ENCODE results near the gene RNF26. TPM values are rescaled to one million over a fixed set of nuclear protein-coding genes. Genes with fewer than 3 reads are reported as not detected.

RNF26 gene
- total and polyA plus RNA-seq, 8 donors: 4.9 to 11.5 (median 8.3) TPM

GRCh38 chr11:119342023-119342300, 7.6 kb downstream of the RNF26 start:
- Histone ChIP-seq H3K9me3 (no peaks in the 10 kb centered on the region), H3K4me3 (no peak overlapping the region), H3K27ac (no peak overlapping the region), H3K27me3 (no peaks in the 10 kb centered on the region), H3K4me1 (peaks cover 4 to 16% (median 8%) of the 10 kb centered on the region in 3 donors), H3K36me3 (no peaks in the 10 kb centered on the region)
- TF ChIP-seq CTCF (IDR thresholded peaks at IDR 0.05): no peak
- FAIRE-seq (no peak), ATAC-seq (no peak), DNase-seq (no peak)
- WGBS, 2 donors: 64 to 77% methylated on average over 7 of the region's 7 CpGs
- intact Hi-C loops (cut with DNase I): no loop called here

- H3K4me1 ChIP-seq: peaks cover 4 to 16% (median 8%) of the 10 kb centered on the region in 3 donors
Observed at GRCh38 chr11:119342362-119343130, 8.2 kb downstream of the RNF26 start.

GRCh38 chr11:119343726-119344125, 9.4 kb downstream of the RNF26 start:
- H3K4me3 ChIP-seq: no peak overlapping the region
- no peaks in the 10 kb centered on the region for H3K27me3 ChIP-seq
- FAIRE-seq: no peak
- no peaks in the 10 kb centered on the region for H3K36me3 ChIP-seq
- no peaks in the 10 kb centered on the region for H3K9me3 ChIP-seq
- H3K4me1 ChIP-seq: peaks cover 4 to 16% (median 8%) of the 10 kb centered on the region in 3 donors
- 85 to 89% methylated on average over 7 of the region's 7 CpGs for WGBS, 2 donors
- intact Hi-C loops (cut with DNase I): no loop called here
- no peak overlapping the region for H3K27ac ChIP-seq
- DNase-seq: no peak
- ATAC-seq: no peak
- TF ChIP-seq CTCF (IDR thresholded peaks at IDR 0.05): no peak

More at GRCh38 chr11:119342362-119343130, 8.2 kb downstream of the RNF26 start:
- 78 to 84% methylated on average over 8 to 10 of the region's 10 CpGs for WGBS, 2 donors
- no peak for TF ChIP-seq CTCF (IDR thresholded peaks at IDR 0.05)
- Histone ChIP-seq H3K36me3 (no peaks in the 10 kb centered on the region), H3K9me3 (no peaks in the 10 kb centered on the region), H3K27ac (no peak overlapping the region), H3K27me3 (no peaks in the 10 kb centered on the region), H3K4me3 (no peak overlapping the region)
- ATAC-seq: no peak
- intact Hi-C loops (cut with DNase I): no loop called here
- no peak for DNase-seq
- no peak for FAIRE-seq

GRCh38 chr11:119344291-119345010, 10.1 kb downstream of the RNF26 start:
- no peaks in the 10 kb centered on the region for H3K9me3 ChIP-seq
- ATAC-seq (no peak), DNase-seq (no peak), FAIRE-seq (no peak)
- no peak for TF ChIP-seq CTCF (IDR thresholded peaks at IDR 0.05)
- no peak overlapping the region for H3K4me3 ChIP-seq
- peaks cover 4 to 13% (median 8%) of the 10 kb centered on the region in 3 donors for H3K4me1 ChIP-seq
- intact Hi-C loops (cut with DNase I): no loop called here
- 77 to 84% methylated on average over 14 of the region's 14 CpGs for WGBS, 2 donors
- no peaks in the 10 kb centered on the region for H3K27me3 ChIP-seq
- no peaks in the 10 kb centered on the region for H3K36me3 ChIP-seq
- no peak overlapping the region for H3K27ac ChIP-seq

GRCh38 chr11:119345685-119346084, 11.4 kb downstream of the RNF26 start:
- DNase-seq: no peak
- intact Hi-C loops (cut with DNase I): no loop called here
- Histone ChIP-seq H3K27me3 (no peaks in the 10 kb centered on the region), H3K4me3 (no peak overlapping the region), H3K9me3 (no peaks in the 10 kb centered on the region), H3K36me3 (no peaks in the 10 kb centered on the region), H3K4me1 (peaks cover 4 to 8% (median 7%) of the 10 kb centered on the region in 3 donors), H3K27ac (no peak overlapping the region)
- no peak for ATAC-seq
- WGBS, 2 donors: 83% methylated on average over 12 of the region's 12 CpGs
- no peak for TF ChIP-seq CTCF (IDR thresholded peaks at IDR 0.05)
- no peak for FAIRE-seq

All from pancreas (tissue), 10 donors.